Fibroblast of lung (primary cell): ENCODE data around the gene CHRND.

Experiments
- CTCF ChIP-seq, 2 donors: IDR thresholded peaks in 1 of 2; conservative IDR thresholded peaks in 1 of 2; 1 replicate in 1 of 2; 2 replicates in 1 of 2; pipeline ENCODE4 v1.5.1; 2011 to 2012; ENCODE audit warnings: low read length in 2 of 2, control low read depth in 1 of 2, inconsistent platforms in 1 of 2, low read depth in 1 of 2, mild to moderate bottlenecking in 1 of 2
- EZH2 ChIP-seq: IDR thresholded peaks from 2 replicates; pipeline ENCODE4 v1.5.1; 2012; ENCODE audit warnings: low read length, control low read depth, mild to moderate bottlenecking; ENCODE audit errors: missing control alignments

- TF ChIP-seq EZH2 (no peak), CTCF (conservative IDR thresholded peaks at IDR 0.05 in 1 of 2, IDR thresholded peaks at IDR 0.05 in 1 of 2; ENCODE audit: low read depth in 1 of 2, low read length in 2 of 2) (no peak)
Measured at GRCh38 chr2:232484628-232485347, 41.2 kb upstream of the CHRND start.
